GM21360 (cell line): ENCODE results near the gene GTPBP1.

Source experiments
- ATAC-seq: cut with Tn5 transposase; IDR thresholded peaks from one replicate; pipeline ENCODE4 v1.9.1; 2021; ENCODE audit warnings: mild to moderate bottlenecking, moderate library complexity; ENCODE audit not compliant: unreplicated experiment

The GTPBP1 gene

GRCh38 chr22:38724926-38725571 is 19.3 kb downstream of the GTPBP1 start:
- ATAC-seq = no peak

DNA sequence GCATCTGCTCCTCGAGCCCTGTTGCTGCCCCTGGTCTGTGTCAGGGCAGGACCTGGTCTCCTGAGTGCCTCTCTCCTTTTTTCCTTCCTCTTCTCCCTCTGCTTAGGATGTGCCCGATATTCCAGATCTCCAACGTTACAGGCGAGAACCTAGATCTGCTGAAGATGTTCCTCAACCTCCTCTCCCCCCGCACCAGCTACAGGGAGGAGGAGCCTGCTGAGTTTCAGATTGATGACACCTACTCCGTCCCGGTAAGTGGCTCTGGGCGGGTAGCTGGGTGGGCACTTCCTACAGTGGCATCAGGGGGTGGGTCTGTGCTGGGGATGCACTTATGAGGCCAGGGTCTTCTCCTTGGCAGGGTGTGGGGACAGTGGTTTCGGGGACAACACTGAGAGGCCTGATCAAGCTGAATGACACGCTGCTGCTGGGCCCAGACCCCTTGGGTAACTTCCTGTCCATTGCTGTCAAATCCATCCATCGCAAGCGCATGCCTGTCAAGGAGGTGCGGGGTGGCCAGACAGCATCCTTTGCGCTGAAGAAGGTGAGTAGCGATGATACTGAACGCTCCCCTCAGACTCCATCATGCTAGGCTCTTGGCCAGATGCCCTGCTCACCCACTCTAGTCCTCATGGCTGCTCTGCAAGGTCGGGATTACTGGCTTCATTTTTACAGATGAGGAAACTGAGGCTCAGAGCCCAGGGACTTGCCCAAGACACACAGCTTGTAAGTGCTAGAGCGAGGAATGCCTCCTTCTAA is 20.3 kb downstream of the GTPBP1 start:
- no peak for ATAC-seq

- ATAC-seq = no peak
Measured at GRCh38 chr22:38727123-38727522, 21.4 kb downstream of the GTPBP1 start.

DNA sequence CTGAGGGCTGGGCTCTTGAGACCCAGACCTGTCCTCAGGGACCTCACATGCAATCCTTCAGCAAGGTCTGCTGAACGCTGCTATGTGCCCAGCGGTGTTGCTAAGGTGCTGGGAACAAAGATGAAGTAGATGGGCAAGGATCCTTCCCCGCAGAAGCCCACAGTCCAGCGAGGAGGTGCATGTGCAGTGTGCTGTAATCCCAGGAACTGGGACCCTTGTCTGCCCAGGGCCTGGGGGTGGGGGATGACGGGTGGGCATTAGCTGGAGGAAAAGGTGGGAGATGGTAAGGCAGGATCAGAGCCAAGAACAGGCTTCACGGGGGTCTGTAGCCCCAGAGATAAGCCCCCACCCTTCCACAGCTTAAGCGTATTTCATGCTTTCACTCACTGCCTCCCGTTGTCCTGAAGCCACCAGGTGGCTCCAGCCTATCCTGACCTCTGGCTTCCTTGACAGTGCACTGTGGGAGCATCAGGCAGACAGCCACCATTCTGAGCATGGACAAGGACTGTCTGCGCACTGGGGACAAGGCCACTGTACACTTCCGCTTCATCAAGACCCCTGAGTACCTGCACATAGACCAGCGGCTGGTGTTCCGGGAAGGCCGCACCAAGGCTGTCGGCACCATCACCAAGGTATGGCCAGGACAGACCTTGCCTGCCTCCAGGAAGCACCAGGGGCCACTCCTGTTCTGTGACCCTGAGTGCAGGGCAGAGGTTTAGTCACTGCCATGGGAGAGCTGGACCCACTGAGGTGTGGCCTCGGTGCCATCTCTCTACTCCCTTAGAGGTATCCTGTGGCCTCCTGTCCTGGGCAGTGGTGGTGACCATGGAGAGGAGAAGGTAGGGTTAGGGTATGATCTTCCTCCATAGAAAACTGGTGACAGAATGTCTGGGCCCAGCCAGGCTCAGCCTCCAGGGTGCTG is 22.0 kb downstream of the GTPBP1 start:
- no peak for ATAC-seq

- no peak for ATAC-seq
Measured at GRCh38 chr22:38728871-38729796, 23.4 kb downstream of the GTPBP1 start.

GRCh38 chr22:38729946-38730345 is 24.2 kb downstream of the GTPBP1 start:
- no peak for ATAC-seq

DNA sequence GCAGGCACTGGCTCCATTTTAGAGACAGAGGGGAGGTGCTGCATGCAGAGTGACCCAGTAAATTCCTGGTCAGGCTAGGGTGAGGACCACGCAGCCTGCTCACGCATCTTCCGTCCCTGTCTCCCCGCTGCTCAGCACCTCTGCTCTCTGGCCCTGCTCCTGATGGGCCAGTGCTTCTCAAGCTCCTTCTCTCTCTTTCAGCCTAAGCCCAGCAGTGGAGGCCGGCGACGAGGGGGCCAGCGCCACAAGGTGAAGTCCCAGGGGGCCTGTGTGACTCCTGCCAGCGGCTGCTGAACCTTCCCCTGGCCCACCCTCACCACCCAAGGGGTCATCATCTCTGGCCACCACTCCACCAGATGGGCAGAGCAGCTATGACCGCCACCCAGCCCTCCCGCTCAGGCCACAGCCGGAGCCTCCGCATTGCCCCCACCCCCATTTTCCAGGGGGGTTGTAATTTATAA is 24.7 kb downstream of the GTPBP1 start:
- ATAC-seq = no peak

DNA sequence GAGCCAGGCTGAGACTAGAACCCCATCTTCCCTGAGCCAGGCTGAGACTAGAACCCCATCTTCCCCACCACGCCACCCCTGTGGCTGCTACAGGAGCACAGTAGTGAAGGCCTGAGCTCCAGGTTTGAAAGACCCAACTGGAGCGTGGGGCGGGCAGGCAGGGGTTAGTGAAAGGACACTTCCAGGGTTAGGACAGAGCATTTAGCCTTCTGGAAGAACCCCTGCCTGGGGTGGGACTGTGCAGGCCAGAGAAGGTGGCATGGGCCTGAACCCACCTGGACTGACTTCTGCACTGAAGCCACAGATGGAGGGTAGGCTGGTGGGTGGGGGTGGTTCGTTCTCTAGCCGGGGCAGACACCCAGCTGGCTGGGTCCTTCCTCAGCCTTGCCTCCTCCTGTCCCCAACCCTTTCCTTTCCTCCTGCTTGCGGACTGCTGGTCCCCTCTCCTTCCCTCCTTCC is 26.0 kb downstream of the GTPBP1 start:
- no peak for ATAC-seq

DNA sequence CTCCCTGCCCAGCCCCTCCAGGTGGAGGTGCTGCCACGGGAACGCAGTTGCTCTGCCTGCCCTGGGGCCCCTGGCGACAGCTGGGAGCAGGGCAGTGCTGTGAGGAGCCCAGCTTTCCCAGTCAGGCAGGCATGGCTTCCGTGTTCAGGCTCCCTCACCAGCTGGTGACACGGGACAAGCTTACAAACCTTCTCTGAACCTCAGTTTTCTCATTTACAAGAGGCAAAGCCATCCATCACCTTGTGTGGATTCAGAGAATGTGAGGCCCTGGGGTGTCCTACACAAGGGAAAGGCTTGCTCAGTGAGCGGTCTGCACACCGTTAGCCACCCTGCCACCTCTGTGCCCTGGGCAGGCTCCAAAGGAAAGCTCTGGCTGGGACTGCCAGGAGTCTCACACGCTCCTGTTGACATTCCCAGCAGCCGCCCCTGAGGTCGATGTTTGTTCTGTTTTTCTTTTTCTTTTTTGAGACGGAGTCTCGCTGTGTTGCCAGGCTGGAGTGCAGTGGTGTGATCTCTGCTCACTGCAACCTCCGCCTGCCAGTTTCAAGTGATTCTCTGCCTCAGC is 26.6 kb downstream of the GTPBP1 start:
- ATAC-seq = no peak

- ATAC-seq = no peak
Measured at GRCh38 chr22:38733329-38733723, 27.6 kb downstream of the GTPBP1 start.

GRCh38 chr22:38733724-38734381 is 28.1 kb downstream of the GTPBP1 start:
- no peak for ATAC-seq

DNA sequence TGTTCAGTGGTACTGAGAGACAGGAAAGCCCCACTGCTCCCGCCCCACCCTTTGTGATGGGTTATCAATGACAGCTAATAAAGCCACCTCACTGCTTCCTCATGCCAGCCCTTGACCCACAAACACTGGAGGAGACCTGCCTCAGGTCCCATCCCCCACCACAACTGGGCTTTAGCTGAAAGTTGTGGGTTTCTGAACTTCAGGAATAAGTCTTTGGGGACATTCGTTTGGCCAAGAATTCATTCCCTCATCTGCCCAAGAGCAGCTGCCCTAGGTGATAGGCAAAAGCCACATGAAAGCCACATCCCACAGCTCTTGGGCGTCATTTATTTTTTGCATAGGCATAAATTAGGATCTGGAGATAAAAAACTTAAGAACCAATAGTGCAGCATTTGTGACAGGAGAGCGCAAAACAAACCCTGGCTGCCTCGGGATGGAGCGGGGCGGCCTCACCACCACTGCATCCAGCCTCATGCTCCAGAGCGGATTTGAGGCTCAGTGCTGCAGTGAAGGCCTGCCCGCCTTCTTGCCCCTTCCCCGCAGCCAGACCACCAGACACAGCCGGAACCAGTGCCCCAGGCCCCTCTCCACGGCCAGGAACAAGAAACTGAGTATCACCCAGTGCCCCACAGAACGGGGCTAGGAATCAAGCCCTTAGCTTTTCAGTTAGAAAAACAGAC is 28.8 kb downstream of the GTPBP1 start:
- no peak for ATAC-seq

DNA sequence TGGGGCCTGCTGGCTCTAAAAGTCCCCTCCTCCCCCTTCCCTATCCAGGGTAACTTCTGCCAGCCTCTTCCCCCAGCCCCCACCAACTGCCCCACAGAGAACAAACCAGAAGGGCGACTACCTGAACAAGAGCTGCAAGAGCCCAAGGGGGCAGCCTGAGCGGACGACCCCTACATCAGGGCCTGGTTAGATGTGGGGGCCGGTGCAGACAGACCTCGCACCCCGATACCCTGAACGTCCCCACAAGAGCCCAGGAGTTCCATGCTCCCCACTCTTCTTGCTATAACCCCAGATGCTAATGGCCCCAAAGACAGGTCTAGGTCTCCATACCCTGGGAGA is 29.4 kb downstream of the GTPBP1 start:
- no peak for ATAC-seq

DNA sequence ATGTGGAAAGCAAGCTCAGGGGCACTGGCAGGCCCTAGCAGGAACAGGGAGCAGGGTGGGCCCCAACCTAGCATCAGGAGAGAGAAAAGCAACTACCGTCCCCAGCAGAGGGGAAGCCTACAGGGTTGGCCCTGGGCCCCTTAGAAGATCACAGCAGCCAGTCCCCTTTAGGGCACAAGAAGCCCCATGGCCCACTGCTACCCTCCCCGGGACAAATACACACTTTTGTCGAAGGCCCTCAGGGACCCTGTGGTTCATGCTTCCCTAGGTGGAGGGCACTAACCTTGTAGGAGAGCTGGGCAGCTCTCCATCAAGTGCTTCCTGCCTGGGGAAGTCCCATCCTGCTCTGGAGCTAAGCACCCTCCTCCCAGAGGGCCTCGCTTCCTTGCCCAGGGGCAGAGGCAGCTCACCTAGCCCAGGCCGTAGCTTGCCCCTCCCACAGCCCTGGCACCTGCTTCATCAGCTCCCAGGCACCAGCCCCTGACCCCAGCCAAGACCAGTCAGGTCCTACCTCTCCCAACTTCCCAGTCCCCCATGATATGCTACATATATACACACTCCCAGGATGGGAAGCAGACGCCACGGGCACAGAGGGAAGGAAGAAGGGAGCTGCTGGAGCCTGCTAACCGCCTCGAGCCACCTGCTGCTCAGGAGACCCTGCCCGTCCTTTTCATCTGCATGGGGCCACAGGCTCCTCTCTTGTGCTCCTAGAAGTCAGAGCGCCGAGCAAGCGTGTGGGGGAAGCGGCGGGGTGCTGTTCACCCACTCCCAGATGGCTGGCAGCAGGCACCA is 29.9 kb downstream of the GTPBP1 start:
- ATAC-seq = no peak

DNA sequence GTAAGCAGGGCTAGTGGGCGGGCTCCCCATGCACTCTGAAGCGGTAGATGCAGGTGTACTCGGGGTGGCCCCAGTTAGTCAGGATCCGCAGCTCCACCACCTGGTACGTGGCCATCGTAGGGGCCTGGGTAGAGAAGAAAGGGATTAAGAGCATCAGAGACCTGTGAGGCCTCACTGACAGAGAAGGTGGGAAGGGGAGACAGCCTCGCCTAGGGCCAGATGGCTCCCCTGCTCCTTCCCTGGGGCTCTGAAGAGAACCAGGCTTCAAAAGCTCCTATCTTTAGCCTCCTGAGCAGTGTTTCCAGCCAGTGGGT is 30.5 kb downstream of the GTPBP1 start:
- ATAC-seq = no peak

DNA sequence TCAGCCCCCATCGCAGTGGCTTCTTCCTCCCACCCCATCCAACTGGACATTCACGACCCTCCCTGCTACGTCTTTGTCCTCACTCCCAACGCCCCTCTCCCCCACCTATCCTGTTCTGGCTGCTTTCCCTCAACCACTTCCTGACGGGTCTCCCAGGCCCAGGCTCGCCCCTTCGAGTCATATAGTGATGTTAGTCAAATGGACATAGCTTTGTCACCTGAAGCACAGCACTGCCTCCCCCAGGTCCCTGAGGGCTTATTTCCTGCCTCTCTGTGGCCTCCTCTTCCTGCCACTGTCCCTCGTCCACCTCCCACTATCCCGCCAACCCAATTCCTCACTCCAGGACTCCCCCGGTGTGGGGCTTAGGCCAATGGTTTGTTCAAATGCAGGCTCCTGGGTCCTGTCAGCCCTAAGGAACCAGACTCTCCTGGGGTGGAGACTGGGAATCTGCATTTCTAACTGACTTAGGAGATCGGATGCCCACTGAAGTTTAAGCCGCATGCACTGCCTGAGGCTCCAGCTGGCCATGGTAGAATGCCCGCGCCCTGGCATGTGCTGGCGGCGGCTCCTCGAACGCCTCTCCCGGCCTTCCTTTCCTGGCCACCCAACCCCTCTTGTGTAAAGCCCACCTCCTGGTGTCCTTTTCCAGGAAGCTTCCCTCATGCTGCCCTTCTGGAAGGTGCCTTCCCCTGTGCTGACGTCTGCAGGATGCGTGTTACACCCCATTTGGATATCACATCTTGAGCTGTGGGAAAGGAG is 31.7 kb downstream of the GTPBP1 start:
- ATAC-seq = no peak

- ATAC-seq = no peak
Measured at GRCh38 chr22:38738475-38739070, 32.8 kb downstream of the GTPBP1 start.
